DND-41 (cell line): Measurements from ENCODE around the gene SLC25A22.

Experiments used
- EZH2 ChIP-seq: IDR thresholded peaks from 3 replicates; pipeline ENCODE4 v1.6.1; 2012; ENCODE audit warnings: borderline replicate concordance, low read depth, mild to moderate bottlenecking, moderate library complexity, low read length, inconsistent platforms; ENCODE audit not compliant: severe bottlenecking
- TF ChIP-seq, protein P1 (sequence below): IDR thresholded peaks from 2 replicates; pipeline ENCODE4 v1.5.1; 2012; ENCODE audit warnings: borderline replicate concordance, low read length, moderate library complexity, mild to moderate bottlenecking; ENCODE audit not compliant: poor library complexity, severe bottlenecking; ENCODE audit errors: extremely low read depth

DNA sequence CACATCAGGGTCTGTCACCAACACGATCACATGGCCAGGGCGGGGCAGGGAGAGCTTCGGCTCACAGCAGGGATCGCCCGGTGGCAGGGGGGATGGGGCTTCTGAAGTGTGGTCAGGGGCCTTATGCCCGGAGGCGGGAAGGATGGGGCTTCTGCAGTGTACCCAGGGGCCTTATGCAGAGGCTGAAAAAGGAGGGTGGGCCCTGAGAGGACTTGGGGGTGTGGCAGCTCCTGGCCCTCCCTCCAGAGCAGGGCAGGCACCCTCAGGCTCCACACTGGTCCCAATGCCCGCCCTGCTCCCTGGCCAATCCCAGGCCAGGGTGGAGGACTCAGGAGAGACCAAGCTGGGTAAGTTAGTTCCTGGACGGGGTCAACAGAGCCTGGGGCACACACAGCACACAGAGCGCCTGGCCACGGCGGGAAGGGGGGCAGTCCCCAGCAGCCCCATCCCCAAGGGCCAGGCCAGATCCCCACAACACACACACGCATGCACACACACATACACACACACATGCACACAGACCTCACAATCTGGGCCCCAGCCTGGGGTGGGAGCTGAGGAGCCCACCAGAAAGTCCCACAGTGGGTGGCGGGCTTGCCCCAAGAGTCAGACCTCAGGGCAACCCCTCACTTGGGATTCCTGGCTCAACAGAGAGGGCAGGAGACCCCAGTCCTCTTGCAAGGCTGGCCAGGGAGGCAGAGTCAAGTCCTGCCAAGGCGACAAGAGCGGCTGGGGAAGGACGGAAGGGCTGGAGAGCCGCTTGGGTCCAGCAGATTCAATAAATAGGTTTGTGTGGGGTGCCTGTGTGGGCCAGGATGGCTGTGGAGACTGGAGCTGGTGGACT is 7.1 kb downstream of the SLC25A22 start:
- TF ChIP-seq, protein P1, sequence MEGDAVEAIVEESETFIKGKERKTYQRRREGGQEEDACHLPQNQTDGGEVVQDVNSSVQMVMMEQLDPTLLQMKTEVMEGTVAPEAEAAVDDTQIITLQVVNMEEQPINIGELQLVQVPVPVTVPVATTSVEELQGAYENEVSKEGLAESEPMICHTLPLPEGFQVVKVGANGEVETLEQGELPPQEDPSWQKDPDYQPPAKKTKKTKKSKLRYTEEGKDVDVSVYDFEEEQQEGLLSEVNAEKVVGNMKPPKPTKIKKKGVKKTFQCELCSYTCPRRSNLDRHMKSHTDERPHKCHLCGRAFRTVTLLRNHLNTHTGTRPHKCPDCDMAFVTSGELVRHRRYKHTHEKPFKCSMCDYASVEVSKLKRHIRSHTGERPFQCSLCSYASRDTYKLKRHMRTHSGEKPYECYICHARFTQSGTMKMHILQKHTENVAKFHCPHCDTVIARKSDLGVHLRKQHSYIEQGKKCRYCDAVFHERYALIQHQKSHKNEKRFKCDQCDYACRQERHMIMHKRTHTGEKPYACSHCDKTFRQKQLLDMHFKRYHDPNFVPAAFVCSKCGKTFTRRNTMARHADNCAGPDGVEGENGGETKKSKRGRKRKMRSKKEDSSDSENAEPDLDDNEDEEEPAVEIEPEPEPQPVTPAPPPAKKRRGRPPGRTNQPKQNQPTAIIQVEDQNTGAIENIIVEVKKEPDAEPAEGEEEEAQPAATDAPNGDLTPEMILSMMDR: no peak
- no peak for TF ChIP-seq EZH2
